ENCODE data around the gene MARCHF9.
A peak's percentile ranks its signal among the peaks of the same experiment; 100 is the strongest.

Gene MARCHF9

DNA sequence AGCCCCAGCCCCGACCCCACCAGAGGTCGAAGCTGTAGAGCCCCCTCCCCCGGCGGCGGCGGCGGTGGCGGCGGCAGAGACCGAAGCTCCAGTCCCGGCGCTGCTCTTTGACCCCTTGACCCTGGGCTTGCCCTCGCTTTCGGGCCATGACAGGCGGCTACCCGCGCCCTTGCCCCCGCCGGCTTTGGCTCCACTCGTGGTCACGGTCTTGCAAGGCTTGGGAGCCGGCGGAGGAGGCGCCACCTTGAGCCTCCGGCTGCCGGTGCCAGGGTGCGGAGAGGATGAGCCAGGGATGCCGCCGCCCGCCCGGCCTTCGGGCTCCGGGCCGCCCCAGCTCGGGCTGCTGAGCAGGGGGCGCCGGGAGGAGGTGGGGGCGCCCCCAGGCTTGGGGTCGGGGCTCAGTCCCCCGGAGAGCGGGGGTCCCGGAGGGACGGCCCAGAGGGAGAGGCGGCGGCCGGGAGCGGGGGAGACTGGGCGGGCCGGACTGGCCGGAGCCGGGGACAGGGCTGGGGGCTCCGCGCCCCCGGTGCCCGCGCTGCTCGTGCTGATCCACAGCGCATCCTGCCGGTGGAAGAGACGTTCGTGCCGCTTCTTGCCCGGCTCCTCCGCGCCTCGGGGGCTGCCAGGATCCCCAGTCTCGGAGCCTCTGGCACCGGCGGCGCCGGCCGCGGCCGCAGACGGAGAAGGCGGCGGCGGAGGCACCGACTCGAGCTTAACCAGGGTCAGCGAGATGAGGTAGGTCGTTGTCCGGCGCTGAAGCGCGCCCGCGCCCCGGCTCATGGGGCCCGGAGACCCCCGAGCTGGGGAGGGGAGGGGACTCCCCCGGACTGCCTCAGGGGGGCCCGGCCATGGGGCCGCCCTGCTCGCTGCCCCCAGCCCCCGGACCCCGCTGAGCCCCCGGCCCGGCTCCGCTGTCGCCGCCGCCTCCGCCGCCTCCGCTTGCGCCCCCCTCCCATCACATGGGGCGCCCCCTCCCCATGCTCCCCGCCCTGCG lies 17.1 kb upstream of the MARCHF9 start:
- no peak for DNase-seq

DNA sequence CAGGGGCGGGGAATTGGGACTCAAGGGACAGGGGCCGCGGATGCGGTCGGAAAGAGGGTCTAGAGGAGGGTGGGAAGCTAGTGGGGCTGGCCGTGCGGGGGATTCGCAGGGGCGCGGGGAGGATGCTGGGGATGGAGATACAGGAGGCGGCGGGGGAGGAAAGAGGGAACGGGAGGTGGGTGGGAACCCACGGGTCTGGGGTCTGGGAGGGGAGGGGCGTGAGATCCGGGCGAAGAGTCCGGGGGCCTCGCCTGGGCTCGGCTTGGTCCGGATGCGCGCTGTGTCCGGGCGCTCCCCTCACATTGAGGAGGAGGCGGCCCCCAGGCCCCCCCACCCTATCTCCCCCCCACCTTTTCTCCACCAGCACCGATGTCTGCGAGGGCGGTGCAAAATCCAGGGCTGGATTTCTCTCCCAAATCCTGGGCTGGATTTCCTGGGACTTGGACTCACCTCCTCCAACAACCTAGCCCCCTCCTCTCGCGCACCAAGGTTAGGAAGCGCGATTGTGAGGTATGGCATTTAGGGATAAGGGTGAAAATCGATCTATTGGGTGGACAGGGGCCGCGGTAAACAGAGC lies 16.2 kb upstream of the MARCHF9 start, which contains the start of gene AGAP2:
TSS of gene AGAP2 (minus strand) at position 82 of the 577 bp plus-strand sequence. CDS start 496 bp downstream, outside the sequence.
- DNase-seq, result no peak

DNA sequence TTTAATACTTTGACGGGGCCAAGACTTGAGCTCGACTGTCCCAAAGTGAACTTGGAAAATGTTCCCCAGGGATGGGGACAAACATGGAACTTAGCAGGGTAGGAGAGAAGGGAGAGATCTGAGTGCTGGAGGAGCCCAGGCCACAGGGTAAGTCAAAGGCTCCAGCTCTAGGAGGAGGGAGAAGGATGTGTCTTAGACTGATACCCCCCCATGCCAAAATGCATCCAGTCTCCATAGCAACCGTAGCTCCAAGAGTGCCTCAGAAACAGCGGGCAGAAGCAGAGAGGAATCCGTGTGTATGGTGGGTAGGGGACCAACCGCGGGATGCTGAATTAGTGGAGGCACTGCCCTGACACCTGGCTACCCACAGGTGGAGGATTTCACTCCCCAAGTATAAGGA lies 15.5 kb upstream of the MARCHF9 start:
- no peak for DNase-seq

DNA sequence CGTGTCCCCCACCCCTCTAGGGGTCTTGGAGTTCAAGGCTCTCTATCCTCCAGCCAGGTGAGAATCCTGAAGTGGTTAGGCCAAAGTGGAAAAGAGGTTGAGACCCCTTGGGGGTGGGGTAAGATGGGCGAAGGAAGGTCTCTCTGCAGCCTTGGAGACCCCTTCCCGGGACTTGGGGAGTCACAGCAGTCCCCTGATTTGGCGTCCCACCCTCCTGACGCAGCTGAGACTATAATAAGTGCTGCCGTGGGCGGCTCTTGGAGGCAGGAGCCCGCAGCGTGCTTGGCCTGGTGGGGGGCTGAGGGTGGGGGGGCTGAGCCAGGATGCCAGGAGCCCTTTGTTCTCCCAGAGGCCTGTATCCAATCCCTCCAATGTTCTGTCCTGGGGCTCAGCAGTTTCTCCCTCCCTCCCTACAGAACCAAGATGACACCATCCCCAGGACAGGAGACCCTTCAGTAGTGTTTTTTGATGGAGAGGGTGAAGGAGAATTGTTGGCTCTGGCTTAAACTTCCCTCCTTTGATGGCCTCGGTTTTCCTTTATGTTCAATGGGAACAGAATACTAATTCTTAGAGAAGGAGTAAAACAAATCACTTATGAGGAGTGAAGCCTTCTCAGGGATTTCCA lies 14.9 kb upstream of the MARCHF9 start:
- no peak for DNase-seq

DNA sequence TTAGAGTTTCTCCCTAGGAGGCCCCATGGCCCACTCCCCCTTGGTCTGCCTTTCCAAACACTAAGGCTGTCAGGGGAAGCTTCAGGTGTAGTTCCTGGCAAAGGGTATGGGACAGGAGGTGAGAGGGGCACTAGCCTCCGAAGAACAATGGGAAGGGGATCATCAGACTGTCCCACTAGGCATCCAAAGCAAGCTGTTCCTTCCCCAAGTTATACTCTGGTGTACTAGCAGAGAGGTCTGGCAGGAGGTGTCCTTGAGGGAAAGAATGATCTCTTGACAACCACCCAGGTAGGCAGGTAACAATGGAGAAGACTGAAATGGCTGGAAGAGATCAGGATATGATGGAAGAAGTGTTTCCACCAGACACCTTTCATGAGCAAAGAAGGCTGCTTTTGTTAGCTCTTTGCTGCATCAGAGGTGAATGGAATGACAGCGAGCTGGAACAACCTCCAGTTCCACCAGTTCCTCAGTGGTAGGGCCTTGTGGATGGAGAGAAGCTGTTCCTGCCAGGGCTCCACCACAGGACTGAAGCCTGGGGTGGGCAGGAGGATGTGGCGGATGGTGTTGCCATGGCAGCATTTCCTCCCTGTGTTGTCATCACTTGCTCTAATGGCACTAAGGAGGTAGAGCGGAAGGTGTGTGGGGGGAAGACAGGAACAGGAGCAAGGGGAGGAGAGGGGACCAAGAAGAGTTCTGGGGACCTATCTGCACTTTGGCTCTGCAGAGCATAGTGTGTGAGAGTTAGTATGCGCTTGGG lies 14.1 kb upstream of the MARCHF9 start:
- DNase-seq, result peak; percentile 64

DNA sequence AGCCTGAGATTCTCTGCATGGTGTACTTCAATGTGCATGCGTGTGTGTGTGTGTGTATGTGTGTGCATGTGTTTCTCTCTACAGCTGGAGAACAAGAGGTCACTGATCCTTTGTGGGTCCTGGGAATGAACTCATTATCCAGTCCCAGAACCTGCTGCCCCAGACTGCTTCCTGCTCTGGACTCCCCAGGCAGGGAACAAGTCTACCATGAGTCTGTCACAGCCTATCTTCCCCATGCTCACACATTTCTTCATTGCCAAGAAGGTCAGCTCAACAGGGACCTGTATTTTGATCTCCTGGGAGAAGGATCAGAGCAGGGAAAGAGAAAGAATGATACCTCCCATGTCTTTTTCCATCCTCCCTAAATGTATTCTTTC lies 13.5 kb upstream of the MARCHF9 start:
- DNase-seq, result no peak

DNA sequence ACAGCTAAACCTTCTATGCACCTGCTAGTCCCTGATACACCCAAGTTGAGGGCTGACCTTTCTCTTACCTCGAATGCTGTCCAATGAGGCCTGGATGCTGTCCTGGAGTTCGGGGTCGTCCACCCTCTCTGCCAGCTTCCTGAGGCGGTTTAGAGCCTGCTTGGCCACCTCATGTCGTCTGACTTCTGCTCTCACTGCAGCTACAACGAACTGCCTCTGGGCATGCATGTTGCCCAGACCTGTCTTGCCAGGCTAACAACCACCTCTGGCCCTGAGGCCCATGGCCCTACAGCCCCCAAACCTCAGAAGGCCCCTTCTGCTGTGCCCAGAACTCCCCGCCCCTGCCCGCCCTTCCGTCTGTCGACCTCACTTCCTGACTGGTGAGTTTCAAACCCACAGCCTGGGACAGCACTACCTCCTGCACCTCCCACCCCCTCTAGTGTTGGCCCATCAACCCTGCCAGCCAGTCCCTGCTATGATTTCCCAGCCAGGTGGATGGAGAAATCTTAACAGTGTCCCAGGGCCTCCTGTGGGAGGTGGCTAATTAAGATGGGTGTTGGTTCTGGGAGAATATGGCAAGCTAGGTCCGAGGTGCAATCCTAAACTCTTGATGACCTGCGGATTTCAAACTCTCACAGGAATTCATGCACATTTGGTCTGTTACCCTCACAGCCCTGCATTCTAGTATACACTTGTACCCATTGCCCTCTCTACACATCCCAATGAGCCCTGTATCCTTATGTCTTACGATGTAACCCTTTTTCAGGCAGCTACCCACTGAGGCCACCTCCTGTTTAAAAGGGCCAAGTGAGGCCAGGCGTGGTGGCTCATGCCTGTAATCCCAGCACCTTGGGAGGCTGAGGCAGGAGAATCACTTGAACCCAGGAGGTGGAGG lies 12.8 kb upstream of the MARCHF9 start:
- DNase-seq, result peak; percentile 63

DNA sequence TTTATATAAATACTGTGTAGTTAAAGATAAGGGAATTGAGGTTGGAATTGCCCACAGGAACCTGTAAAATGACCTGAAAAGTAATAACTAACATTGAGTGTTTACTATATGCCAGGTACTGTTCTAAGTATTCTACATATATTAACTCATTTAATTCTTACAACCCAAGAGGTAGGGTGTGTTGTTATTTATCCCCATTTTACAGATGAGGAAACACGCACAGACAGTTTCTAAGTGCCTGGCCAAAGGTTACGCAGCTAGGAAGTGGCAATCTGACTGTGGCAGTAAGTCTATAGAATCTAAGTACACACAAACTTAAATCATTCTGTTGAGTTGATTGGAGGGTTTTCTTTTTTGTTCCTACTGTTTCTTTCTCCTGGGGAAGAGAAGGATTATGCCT lies 11.1 kb upstream of the MARCHF9 start:
- no peak for DNase-seq

DNA sequence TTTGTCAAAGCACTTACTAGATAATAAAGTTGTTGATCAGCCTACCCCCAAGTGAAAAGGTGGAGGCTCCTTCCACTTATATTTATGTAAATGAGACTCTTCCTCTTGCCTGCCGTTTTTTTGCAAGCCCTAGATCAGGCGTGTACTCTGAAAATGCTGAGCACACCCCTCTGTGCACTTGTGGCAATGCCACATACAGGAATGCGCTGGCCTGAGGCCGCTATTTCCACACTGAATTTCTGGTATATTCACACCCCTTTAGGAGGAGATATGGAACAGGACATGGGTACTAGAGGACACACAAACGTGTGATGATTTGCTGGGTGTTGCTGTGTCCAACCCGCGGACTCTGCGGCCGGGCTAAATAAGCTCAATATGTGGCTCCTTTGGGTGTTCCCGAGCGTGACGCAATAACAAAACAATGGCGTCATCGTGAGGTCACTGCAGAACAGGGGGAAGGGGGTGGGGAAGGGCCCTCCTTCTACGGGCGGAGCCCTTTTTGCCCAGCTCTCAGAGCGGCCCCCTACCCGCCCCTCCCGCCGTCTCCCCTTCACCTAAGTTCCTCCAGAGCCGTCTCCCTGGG lies 10.6 kb upstream of the MARCHF9 start:
- DNase-seq, result peak; percentile 58

DNA sequence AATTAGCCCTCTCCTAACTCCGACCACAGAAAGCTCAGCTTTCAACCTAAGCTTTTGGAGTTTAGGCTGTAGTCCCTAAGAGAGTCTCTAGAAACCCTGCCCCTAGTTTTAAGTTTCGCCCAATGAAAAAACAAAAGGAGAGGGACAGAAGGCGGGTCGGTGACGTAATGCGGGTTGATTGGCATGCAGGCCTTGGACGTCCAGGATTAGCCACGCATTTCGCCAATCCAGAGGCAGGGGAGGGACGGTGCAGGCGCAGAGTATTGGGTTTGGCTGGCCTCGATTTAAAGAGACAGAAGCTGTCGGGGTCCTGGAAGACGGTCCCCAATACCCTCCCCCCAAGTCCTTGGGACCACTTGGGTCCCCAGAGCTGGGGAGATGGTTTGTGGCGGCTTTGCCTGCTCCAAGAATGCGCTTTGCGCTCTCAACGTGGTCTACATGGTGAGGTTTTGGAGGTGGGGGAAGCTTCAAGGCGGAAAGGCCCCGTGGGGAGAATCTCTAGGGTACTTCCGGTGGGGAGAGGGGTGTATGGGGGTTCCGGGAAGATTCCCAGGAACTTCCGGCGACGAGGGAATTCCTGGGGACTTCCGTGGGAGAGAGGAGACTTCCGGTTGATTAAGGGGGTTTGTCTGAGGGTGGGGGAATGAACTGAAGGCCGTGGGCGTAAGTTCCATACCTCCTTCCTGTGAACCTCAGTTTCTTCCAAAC lies 10.0 kb upstream of the MARCHF9 start, which contains the start of gene TSPAN31:
TSS of gene TSPAN31 (plus strand) at position 263 of the 708 bp plus-strand sequence. CDS start at position 379, 116 bp downstream.
- DNase-seq, result peak; percentile 90

DNA sequence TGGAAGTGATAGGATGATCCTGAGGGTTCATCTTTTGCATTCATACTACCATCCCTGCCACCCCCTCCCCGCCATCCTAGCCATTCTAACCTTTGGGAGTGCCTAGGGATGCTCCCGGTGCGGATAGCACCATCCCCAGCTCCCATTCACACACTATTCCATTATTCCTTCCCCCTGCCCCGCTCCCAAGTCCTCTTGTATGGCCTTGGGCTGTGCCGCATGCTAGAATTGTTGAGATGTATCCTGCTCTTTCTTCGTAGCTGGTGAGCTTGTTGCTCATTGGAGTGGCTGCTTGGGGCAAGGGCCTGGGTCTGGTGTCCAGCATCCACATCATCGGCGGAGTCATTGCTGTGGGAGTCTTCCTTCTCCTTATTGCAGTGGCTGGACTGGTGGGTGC lies 9.4 kb upstream of the MARCHF9 start:
- no peak for DNase-seq

DNA sequence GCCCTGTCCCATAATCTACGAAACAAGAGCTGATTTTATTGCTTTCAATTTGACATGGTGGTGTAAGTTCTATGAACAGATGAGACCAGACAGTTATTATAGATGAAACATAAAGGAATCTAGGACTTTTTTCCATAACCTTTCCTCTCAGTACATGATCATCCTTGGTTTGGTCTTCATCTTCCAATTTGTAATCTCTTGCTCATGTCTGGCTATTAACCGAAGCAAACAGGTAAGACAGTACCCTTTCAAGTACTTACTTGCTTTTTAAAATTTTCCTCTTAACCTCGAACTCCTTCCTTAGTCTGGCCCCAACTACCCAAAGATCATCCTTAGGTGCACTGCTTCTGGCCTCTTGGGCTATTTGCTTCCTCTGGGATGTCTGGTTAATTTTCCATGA lies 8.9 kb upstream of the MARCHF9 start:
- no peak for DNase-seq

DNA sequence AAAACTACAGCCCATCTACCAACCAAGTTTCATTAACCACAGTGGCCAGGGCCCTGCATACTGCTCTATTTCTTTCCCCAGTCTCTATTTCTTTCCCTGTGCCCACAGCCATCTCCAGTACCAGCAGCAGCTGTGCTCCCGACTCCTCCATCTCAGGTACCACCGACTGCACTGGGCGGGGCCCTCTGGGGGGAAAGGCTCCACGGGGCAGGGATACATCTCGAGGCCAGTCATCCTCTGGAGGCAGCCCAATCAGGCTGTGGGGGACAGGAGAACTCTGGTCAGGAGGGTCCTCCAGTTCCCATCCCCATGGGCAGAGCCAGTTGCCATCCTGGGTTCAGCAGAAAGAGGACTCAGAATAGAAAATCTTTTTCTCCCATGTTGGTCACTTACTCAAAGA lies 5.8 kb upstream of the MARCHF9 start:
- no peak for DNase-seq

DNA sequence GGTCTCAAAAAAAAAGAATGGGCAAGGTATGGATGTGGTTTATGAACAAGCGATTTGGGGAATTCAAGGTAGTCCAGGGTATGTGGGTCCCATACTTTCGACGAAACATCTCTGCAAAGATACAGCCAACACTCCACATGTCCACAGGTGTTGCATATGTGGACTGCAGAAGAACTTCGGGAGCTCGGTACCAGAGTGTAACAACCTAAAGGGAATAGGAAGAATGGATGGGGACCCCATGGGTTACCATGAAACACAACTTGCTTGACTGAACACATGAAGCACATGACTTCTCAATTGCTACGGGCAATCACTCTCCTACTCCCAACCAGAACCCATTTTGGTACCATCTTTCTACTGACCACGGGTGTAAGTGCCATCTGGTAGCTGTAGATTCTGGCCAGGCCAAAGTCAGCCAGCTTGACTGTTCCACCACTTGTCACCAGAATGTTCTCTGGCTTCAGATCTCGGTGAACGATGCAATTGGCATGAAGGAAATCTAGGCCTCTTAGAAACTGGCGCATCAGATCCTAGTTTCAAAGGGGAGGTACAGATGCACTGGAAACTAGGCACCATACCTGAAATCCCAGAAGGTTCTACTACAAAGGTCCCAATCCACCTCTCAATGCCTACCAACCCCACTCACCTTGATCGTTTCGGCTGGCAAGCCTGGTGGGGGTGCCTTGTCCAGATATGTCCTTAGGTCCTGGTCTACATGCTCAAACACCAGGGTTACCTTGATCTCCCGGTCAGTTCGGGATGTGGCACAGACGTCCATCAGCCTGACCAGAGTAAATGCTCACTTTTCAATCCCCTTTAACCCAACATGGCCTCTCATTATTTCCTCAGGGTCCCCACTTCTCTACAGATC lies 4.1 kb upstream of the MARCHF9 start:
- no peak for DNase-seq

DNA sequence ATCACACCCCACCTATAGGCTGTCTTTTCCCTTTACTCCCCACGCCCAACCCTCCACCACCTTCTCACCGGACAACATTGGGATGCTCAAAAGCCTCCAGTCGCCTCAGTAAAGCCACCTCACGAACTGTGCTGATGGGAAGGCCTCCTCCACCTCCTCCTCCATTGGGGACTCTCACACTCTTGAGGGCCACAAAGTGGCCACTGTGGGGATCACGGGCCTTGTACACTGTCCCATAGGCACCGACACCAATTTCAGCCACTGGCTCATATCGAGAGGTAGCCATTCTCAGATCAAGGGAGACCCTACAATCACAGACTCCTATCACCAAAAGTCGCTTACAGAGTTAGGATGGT lies 3.5 kb upstream of the MARCHF9 start:
- no peak for DNase-seq

DNA sequence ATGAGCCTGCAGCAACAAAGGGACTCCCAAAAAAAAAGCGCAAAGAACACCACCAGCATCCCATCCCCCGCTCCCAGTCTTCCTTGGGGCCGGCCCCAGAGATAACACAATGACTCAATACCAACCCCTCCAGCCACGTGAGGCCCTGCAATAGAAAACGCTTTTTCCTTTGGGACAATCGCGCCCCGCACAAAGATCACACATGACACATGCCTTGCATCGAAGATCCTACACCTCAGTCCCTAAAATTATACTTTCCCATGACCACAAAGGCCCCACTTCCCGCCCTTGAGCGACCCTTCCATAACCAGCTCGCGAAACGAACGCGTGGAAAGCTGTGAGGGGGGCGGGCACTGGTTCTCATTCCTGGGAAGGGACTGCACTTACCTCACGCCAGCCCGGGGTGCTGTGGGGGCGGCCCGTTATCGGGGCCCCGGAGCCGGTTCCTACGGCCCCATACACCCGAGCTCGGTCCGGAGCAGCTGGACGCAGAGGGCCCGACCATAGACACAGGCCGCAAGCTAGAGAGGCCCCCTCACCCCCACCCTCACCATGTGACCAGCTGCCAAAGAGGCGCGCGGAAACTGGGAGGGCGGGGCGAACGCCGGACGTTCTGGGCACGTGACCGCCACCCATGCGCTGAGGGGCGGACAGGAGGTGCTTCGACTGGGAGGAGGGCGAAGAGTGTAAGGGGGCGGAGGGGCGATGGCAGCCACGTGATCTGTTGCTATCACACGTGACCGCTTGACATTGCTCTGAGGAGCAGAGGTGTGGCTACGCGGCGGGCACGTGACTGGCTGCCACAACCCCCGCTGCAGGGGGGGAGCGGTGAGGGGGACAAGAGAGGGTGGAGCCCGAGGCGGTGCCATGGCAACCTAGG lies 2.9 kb upstream of the MARCHF9 start, which contains the start of gene CDK4:
TSS of gene CDK4 (minus strand) at position 523 of the 880 bp plus-strand sequence. CDS start 593 bp downstream, outside the sequence.
- DNase-seq, result peak; percentile 96

DNA sequence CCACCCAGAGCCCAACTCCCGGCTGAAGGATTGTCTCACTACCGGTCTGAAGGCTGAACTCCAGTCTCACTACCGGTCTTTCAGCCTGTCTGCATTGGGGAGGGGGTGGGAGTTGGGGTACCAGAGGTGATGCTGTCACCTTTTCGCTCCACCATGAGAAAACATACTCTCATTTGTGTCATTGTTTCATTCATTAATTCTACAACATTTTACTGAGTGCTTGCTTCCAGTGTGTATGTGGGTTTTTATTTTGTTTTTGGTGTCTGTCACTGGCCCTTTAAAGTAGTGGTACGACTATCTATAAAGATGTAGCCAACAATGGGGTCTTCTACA lies 2.3 kb upstream of the MARCHF9 start:
- DNase-seq, result no peak

DNA sequence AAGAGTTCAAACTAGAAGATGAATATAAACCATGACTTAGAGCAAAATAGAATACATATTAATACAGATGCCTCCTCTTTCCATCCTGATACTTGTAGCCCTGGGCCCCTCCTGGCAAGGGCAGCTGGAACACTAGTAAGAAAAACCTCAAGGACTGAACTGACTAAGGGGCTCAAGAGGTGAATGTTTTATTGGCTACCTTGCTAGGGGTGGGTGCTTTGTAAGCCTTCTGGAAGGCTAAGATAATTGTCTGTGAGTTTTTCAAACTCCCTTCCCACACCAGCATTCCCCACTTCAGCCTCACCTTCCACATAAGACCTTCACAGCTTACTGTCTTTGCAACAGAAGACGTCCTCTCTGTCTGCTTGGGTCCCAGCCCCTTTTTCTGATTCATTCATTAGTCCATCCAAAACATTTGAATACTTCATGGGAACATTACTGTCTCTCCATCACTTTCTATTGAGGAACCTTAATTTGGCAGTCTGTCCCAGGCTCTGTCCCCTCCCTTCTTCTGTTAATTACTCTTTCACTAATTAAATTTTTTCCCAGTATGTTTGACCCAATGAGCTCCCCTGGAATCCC lies 1.1 kb upstream of the MARCHF9 start:
- no peak for DNase-seq

DNA sequence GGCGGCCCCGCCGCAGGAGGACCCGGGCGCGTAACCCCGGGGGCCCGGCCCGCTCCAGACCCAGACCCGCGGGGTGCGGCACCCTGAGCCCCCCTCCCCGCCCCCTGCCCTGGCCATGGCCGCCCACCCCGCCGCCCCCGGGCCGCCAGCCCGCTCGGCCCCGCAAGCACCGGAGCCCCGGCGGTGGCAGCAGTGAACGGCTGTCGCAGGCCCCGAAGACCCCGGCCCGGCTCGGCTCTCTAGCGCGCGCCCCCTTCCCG lies 221 bp downstream of the MARCHF9 start:
- no peak for DNase-seq
